GM19043 (cell line): ENCODE measurements around the gene STRN3.
"Not testable (repeated sequence)": the region's sequence is repeated elsewhere in the genome, so short reads cannot be mapped to it uniquely, and the experiment has no call there.

Source experiments
- ATAC-seq: cut with Tn5 transposase; IDR thresholded peaks from one replicate; pipeline ENCODE4 v1.9.1; 2021; ENCODE audit warnings: low read depth; ENCODE audit not compliant: unreplicated experiment

STRN3 gene

DNA sequence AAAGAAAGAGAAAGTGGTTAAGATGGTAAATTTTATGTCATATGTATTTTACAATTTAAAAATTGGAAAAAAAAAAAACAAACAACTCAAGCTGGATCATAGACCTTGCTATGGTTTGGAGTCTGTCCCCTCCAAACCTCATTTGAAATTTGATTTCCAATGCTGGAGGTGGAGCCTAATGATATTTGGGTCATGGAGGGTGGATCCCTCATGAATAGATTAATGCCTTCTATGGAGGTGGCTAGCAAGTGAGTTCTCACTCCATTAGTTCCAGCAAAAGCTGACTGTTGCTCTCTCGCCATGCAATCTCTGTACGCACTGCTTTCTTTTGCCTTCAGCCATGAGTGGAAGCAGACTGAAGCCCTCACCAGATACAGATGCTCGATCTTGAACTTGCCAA, 22.9 kb downstream of the STRN3 start:
- ATAC-seq: no peak

DNA sequence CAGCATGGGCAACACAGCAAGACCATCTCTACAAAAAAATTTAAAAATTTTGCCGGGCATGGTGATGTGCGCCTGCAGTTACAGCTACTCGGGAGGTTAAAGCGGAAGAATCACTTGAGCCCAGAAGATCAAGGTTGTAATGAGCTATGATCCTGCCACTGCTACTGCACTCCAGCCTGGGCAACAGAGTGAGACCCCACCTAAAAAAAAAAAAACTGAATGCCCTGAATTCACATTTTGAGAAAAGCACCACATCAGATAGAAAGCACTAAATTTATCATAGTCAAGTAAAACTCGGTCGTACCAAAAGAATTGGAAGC, 24.9 kb downstream of the STRN3 start:
- ATAC-seq: no peak

DNA sequence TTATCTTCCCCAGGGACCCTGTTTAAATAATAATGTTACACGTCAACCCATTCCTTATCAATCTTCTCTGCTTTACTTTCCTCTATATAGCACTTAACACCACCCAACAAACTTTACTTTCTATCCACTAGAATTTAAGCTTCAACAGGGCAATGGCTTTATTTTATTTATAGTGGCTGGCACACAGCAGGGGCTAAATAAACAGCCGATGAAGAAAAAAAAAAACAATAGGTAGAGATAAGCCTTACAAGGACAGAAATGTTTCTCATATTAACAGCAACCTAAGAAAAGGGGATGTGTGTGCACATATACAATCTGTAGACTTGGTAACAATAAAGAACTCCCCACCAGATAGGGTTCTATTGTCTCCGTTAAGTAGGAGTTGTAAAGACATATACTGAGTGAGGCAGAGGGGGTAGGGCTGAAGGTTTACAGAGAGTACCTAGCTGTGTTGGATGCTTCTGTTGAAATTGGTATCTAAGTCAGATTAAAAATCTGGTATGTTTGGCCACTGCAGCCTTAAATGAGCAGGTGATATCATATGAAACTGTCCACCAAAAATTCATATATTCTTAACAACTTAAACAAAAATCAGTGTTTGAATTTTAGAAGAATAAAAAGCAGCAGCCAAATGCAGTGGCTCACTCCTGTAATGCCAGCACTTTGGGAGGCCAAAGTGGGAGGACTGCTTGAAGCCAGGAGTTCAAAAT, 25.4 kb downstream of the STRN3 start:
- no peak for ATAC-seq

DNA sequence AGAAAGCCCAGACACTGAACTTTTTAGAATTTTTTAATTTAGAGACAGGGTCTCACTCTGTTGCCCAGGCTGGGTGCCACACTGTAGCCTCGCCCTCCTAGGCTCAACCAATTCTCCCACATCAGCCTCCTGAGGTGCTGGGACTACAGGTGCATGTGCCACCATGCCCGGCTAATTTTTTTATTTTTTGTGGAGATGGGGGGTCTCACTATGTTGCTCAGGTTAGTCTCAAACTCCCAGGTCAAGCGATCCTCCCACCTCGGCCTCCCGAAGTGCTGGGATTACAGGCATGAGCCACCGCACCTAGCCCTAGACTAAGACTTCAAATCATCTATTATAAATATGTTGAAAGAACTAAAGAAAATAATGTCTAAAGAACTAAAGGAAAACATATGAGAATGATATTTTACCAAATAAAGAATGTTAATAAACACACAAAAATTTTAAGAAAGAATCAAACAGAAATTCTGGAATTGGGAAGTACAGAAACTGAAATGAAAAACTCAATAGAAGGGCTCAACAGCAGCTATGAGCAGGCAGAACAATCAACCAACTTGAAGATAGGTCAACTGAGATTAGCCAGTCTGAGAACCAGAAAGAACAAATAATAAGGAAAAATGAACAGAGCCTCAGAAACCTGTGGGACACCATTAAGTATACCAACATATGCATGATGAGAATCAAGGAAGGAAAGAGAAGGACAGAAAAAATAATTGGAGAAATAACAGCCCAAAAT, 27.0 kb downstream of the STRN3 start:
- no peak for ATAC-seq

DNA sequence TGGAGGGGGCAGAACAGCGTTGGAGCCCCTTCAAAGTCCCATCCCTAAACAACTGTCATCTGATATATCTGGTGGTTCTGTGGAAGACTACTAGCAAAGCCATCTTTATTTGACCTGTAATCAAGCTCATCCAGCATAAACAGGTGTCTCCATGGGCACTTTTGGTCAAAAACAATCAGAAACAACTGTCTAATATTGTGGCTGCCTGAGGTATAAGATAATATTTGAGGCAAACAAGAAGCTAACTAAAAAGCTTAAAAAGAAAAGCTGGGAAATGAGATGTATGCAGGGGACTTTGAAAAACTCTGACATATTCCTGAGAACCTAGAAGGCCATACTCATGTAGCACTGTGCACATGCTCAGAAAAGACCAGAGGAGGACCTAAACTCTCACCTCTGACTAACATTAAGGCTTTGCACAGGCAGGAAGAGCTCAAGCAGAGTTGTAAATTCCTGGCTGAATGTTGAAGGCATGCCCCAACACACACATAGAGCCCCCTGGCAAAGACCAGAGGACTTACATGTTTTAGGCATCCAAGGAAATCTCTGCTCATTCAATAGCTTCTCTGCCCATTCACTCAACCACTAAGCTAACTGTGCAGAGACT, 28.0 kb downstream of the STRN3 start:
- ATAC-seq: no peak

DNA sequence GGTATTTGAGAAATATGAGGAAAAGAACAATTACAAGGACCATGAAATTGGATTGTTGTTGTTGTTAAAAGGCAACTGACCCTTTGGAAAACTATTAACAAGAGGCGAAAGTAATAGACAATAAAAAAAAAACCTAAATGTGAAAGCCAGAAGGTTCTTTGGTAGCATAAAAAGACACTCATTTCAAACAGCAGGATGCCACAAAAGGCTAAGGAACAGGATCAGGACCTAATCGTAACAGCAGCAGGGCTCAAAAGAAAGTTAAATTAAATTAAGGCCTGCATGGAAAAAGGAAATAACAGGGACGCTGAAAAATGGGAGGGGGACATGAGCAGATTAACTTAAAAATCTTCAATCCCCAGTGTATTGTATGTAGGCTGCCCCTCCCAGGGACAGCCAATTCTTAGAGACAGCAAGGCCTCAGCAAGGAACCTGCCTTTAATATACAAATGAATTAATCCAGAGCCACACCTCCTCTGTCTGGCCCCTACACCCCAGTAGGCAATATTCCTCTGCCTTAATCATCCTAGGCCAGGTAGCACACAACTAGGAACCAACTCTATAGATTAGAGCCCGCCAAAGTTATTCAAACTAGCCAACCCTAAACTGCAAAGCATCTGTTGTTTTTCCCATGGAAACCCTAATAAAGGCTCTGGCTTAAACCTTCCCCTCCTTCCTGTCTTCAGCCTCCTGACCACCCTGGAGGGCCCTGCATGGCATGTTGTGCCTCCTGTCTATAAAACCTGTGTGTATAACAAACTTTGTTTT, 29.1 kb downstream of the STRN3 start:
- ATAC-seq: no peak

DNA sequence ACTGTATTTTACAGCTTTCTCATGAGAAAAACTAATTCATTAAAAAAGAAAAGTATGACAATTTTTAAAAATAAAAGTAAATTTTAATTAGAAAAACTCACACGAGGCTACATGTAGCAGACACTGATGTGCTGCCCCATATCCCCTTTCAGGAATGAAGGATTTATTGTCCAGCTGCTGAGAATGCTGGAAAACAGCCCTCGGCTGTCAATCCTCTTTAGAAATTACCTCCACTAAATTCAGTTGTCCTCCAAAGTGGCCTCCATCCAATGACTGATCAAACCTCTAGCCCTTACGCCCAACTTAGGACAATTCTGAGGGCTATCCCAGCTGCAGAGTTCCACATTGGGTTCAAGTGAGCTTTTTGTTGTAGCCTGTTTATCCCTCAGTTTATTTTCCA, 30.5 kb downstream of the STRN3 start:
- ATAC-seq: no peak

DNA sequence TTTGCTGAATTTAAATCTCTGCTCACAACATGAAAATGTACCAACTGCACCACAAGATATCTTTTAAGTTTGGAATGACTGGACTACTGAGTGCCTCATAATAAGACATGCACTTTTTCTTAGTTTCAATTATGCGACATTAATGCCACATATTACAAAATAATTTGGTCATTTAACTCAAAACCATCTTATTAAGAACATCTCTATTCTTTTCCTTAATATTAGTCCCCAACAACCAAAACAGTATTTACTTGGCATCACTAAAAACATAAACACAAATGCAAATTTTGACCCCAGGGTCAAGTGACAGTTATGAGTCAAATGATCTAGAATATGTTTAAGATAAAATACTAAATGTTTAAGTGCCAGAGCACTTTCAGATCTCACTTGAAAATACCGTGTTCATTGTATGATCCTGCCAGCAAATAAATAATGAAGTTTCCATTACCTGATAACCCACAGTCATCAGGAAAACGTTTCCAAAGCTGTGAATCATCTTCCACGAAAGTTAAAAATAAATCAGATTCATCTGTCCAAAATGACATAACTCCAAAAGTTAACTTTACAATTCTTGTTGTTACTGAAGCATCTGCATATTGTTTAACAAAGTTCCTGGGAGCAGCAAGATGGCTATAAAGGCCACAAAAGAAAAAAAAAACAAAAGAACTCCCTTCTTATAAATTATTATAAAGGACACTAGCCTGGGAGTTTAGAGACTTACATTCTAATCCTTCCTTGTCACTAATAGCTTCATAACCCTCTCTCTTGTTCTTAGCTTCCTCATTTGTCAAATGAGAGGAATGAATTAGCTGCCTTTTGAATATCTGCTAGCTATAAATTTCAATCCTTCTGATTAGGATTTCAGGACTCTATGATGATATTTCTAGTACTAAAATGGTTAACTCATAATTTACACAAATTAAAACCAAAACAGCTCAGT, 31.2 kb downstream of the STRN3 start:
- ATAC-seq: peak; percentile 60

DNA sequence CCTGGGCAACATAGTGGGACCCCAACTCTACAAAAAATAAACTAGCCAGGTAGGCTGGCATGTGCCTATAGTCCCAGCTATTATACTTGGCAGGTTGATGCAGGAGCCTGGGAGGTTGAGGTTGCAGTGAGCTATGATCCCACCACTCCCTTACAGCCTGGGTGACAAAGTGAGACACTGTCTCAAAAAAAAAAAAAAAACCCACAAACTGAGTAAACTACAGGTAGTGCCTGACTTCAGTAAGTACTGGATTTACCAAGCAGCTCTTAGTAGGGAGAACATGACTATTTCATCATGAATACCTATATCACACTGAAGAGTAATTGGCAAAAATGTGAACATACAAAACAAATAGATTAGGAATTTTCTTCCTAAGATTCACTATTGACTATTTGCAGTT, 33.1 kb downstream of the STRN3 start:
- no peak for ATAC-seq

DNA sequence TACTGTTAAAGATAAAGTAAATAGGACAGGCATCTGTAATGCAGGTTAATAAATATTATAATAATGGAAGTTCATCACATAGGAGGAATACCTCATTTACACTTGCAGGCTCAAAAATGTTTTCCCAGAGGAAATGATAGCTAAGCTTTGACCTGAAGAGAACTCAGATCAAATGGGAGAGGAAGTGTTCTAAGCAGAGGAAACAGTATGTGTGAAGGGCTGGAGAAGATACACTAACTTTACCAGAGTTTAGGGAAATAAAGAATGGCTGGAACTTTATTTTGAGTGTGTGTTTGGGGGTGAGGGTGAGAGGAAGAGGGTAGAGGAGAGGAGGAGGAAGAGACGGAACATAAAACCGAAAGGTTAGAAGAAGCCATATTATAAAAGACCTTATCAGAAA, 34.8 kb downstream of the STRN3 start:
- no peak for ATAC-seq

DNA sequence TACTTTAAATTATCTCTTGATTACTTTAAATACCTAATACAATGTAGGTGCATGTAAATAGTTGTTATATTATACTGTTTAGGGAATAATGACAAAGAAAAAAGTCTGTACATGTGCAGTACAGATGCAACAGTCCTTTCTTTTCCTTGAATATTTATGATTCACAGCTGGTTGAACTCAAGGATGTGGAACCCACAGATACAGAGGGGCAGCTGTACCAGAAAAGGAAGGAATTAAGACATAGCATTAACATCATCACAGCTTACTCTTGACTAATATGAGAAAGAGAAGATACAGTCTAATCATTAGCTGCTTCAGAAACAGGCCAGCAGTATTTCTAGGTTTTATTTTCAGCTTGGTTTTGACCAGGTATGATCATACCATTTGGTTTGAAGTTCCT, 35.4 kb downstream of the STRN3 start:
- no peak for ATAC-seq

DNA sequence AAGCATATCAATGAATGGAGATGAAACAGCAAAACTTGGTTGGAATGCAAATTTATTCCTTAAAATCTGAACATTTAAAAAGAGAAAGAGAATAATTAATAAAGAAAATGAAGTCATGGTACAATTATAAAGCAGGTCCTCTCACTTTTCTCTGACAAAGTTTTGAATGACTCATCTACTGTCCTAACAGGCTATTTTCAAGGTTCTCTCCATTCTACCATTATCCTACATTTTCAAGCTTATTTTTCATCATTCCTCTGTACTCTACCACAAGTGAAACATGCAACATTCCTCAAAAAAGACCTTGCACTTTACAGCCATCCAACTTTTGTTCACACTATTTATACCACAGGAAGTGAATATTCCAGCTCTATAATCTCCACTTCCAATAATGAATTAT, 37.7 kb downstream of the STRN3 start:
- no peak for ATAC-seq

DNA sequence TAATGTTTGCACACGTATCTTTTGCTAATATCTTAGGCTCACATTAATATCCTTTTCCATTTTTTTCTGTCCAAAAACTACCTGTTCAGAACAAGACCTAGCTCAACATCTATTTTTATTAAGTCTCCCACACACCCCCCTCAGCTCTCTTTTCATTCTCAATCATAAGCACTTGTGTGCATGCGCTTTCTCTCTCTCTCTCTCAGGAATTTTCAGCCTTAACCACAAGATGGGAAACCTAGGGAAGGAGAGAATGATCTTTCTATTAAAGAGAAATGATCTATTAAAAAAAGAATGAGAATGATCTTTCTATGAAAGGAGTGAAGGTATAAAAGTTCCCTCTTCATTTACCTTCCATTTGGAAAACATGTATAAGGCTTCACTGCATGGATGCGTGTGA, 40.4 kb downstream of the STRN3 start:
- no peak for ATAC-seq

DNA sequence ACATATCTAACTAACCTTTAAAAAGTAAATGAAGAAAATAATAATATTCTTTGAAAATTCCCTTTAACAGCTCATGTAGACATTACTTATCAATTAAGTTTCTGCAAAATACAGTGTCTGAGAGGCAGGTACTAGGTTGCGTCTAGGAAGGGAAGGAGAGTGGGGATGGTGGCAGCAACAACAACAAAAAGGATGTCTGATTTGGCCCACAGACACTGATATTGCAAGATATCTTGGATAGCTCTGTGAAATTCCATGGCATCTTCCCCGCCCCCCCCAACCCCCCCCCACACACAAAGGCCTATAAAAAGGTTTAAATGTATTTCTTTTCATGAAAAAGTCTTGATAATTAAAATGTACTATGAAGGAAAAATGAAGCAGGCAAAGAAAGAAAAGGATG, 42.3 kb downstream of the STRN3 start:
- ATAC-seq: no peak

DNA sequence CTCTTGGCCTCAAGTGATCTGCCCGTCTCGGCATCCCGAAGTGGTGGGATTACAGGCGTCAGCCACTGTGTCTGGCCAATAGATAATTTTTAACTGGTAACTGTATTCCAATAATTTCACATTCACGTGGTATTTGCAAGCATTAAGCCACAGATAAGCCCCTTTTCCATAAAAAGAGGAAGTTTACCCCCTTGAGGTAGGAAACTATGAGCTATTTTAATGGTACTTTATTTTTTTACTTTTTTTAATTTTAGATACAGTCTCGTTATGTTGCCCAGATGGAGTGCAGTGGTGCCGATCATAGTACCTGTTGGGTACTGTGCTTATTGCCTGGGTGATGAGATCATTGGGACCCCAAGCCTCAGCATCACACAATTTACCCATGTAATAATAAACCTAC, 43.6 kb downstream of the STRN3 start:
- no peak for ATAC-seq

DNA sequence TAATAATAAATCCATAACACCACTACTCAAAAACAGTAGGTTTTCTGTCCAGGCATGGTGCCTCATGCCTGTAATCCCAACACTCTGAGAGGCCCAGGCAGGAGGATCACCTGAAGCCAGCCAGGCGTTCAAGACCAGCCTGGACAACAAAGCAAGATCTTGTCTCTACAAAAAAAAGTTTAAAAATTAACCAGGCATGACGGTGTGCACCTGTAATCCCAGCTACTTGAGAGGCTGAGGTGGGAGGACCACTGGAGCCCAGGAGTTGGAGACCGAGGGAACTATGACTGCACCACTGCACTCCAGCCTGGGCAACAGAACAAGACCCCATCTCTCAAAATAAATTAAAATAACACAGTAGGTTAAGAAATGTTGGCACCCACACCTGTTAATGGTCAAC, 45.2 kb downstream of the STRN3 start:
- no peak for ATAC-seq

DNA sequence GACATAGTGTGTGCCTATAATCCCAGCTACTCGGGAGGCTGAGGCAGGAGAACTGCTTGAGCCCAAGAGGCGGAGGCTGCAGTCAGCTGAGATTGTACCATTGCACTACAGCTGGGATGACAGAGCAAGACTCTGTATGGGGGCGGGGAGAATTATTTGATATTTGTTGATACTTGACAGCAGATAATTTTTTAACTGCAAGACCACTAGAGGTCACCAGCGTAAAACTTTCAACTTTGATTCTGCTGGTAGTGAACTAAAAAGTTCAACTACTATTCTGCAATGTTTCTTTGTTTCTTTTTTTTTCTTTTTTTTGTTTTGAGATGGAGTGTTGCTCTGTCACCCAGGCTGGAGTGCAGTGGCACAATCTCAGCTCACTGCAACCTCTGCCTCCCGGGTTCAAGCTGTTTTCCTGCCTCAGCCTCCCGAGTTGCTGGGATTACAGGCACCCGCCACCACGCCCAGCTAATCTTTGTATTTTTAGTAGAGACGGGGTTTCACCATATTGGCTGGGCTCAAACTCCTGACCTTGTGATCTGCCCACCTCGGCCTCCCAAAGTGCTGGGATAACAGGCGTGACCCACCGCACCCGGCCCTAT, 46.0 kb downstream of the STRN3 start:
- ATAC-seq: not testable (repeated sequence)

DNA sequence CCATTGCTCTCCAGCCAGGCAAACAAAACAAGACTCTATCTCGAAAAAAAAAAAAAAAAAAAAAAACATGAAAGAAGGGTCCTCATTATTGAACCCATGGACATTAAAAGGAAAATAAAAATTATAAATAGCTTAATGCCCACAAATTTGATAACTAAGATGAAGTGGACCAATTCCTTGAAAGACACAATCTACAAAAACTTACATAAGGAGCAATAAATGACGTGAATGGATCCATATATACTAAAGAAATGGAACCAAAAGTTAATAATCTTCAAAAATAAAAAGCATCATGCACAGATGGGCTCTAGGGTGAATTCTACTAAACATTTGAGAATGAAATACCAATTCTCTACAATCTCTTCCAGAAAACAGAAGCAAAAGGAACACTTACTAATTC, 48.4 kb downstream of the STRN3 start:
- no peak for ATAC-seq

DNA sequence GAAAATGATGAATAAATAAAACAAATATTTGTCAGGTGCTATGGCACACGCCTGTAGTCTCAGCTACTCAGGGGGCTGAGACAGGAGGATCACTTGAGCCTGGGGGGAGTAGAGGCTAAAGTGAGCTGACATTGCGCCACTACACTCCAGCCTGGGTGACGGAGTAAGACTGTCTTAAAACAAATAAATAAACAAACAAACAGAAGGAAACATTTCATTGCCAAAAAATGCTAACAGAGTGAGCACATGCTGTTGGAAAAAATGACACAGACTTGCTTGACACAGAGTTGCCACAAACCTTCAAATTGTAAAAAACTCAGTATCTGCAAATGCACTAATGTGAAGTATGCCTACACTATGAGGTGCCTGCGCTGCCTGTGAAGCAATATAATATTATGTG, 51.6 kb downstream of the STRN3 start:
- no peak for ATAC-seq
